D721Med (cell line): ENCODE data around the gene UBE2N.

Experiments
- DNase-seq: peaks from one replicate; pipeline ENCODE4 v3.0.0; 2011; ENCODE audit warnings: low spot score; ENCODE audit not compliant: insufficient read length
- FAIRE-seq: peaks from 2 replicates; lab custom pipeline; 2011; peaks lifted over from hg19 to GRCh38; lab: Jason Lieb, UNC
- TF ChIP-seq, protein P1 (sequence below): IDR thresholded peaks from 2 replicates; pipeline ENCODE4 v1.5.1; 2012; ENCODE audit warnings: mild to moderate bottlenecking, control low read depth; ENCODE audit not compliant: insufficient read depth; ENCODE audit errors: missing control alignments

The UBE2N gene

DNA sequence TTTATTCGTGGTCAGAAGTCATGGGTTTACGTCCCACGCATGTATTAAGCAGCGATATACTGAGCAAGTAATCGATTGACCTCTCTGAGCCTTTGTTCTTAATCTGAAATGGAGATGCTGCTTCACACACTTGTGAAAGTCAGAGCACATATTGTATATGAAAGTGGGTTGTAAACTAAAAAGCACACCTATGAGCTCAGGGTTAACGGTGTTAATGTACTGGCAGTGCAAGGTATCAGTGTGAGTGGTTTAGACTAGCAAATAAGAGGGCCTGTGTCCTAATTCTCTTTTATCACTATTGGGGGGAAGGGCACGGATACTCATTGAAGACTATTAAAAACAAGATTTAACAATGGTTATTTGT is 26.2 kb upstream of the UBE2N start:
- no peak for DNase-seq

DNA sequence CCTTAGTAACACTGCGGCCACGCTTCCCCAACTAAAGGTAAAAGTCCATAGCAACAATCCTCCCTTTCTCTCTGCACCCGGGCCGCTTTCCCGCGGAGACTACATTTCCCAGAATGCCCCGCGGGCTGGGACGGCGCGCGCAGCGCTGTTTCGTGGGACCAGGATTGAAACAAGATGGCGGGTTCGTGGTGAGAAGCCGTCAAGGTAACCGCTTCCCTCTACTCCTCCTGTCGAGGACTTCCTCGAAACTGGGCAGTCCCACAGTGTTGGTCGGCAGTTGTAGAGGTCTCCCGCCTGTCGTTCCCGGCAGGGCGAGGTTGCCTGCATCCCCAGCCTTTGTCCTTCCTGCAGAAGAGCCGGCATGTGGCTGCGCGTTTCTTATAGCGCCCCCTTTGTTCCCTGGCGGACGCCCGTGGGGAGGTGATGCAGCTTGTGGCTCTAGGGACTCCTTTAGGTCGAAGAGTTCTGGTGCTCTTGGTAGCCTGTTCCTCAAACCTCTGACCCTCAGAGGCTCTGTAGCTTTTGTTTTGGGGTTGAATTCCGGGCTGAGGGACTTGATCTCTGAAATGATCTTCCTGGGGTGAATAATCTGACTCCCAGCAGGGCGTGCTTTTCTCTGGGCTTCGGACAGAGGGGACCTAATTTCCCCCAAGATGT is 25.7 kb upstream of the UBE2N start, which contains the start of gene MRPL42:
Gene MRPL42 (plus strand): TSS at position 164 of the 657 bp plus-strand sequence. CDS start 1,772 bp downstream, outside the sequence.
- TF ChIP-seq, protein P1, sequence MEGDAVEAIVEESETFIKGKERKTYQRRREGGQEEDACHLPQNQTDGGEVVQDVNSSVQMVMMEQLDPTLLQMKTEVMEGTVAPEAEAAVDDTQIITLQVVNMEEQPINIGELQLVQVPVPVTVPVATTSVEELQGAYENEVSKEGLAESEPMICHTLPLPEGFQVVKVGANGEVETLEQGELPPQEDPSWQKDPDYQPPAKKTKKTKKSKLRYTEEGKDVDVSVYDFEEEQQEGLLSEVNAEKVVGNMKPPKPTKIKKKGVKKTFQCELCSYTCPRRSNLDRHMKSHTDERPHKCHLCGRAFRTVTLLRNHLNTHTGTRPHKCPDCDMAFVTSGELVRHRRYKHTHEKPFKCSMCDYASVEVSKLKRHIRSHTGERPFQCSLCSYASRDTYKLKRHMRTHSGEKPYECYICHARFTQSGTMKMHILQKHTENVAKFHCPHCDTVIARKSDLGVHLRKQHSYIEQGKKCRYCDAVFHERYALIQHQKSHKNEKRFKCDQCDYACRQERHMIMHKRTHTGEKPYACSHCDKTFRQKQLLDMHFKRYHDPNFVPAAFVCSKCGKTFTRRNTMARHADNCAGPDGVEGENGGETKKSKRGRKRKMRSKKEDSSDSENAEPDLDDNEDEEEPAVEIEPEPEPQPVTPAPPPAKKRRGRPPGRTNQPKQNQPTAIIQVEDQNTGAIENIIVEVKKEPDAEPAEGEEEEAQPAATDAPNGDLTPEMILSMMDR: peak; percentile 68
- FAIRE-seq: no peak
- peak; percentile 47 for DNase-seq

More for the DNA sequence above, 26.2 kb upstream of the UBE2N start:
- TF ChIP-seq, protein P1: no peak
- FAIRE-seq: no peak

DNA sequence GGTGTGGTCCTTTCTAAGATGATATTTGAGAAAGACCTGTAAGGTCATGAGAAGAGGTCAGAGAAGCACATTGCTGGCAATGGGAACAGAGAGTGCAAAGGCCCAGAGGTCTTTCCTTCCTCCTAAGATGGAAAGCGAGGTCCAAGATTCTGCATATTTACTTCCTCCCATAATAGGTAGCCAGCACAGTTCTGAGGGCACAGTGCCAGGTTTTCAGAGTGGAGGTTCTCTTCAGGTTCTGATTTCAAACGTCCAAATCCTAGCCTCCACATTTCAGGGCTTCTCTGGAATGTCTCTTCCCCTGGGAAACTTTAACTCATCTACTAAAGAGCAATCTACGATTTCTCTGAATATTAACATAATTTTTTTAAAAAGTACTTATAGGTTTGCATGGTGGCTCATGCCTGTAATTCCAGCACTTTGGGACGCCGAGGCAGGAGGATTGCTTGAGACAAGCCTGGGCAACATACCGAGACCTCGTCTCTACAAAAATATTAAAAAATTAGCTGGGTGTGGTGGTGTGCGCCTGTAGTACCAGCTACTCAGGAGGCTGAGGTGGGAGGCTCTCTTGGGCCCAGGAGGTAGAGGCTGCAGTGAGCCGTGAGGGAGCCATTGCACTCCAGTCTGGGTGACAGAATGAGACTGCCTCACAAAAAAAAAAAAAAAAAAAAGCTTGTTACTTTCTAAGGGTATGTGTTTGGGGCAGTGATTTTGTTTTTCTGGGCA is 25.0 kb upstream of the UBE2N start:
- TF ChIP-seq, protein P1: no peak
- DNase-seq (no peak), FAIRE-seq (no peak)

DNA sequence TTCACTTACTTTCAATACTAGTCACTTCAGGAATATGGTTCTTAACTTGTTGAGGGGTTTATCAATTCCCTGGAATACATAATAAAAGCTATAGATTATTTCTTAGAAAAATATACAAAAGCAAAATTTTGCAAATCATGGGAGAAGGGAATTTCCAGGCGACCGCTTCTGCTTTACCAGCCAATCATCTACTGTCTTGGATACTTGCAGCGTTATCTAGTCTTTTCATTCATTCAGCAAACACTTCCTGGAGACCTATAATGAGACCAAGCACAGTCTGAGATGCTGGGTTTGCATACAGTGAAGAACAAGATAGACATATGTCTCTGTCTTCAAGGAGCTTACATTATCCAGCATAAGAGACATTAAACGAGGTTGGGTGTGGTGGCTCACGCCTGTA is 24.1 kb upstream of the UBE2N start:
- TF ChIP-seq, protein P1: no peak
- DNase-seq (no peak), FAIRE-seq (no peak)

DNA sequence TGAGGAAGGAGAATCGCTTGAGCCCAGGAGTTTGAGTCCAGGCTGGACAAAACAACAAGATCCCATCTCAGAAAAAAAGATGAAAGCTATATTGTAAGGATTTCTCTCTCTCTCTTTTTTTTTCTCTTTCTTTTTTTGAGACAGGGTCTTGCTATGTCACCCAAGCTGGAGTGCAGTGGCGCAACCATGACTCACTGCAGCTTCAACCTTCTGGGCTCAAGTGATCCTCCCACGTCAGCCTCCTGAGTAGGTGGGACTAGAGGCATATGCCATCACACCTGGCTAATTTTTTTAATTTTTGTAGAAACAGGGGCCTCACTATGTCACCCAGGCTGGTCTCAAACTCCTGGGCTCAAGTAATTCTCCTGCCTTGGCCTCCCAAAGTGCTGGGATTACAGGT is 19.8 kb upstream of the UBE2N start:
- no peak for FAIRE-seq
- TF ChIP-seq, protein P1: no peak
- no peak for DNase-seq

DNA sequence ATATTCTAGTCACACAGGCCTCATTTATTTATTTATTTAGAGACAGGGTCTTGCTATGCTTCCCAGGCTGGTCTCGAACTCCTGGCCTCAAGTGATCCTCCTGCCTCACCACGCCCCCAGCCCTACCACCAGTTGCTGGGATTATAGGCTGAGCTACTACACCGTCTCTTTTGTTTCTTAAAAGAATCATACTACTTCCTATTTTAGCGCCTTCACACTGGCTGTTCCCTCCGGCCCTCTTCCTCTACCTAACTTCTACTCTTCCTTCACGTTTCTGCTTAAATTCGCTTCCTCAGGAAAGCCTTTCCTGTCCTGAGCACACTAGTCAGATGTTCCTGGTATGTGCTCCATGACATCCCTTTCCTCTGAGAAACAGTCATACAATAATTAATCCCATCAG is 19.2 kb upstream of the UBE2N start:
- TF ChIP-seq, protein P1: no peak
- no peak for FAIRE-seq
- DNase-seq: no peak

DNA sequence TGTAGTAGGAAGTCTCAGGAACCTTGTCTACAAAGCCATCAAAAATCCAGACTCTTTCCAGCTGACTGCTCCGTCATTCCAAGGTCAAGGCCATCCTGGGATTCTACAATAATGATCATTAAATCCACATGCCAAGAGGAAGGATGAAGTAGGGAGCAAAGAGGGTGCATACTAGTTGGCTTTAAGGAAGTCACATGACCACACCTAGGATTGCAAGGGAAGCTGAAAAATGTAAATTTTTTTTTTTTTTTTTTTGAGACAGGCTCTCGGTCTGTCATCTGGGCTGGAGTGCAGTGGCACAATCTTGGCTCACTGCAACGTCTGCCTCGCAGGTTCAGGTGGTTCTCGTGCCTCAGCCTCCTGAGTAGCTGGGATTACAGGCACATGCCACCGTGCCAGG is 18.3 kb upstream of the UBE2N start:
- no peak for FAIRE-seq
- no peak for DNase-seq
- TF ChIP-seq, protein P1: no peak
